Measurements from ENCODE around the gene TP53.

- TF ChIP-seq POLR2A (IDR thresholded peaks at IDR 0.05) (no peak), CTCF (IDR thresholded peaks at IDR 0.05) (no peak), POLR2AphosphoS5 (IDR thresholded peaks at IDR 0.05; ENCODE audit: insufficient read depth in 1 of 2, low read depth in 1 of 2) (peak in 1 of 2 donors; percentile 50)
Observed at GRCh38 chr17:7650509-7651096, 36.7 kb downstream of the TP53 start, which contains the start of gene ATP1B2.

Measured in vagina (tissue), 2 donors.